Kidney (tissue), 14 donors: ENCODE measurements around the gene PRR16. TPM values are rescaled to one million over a fixed set of nuclear protein-coding genes. Genes with fewer than 3 reads are reported as not detected.

Experiments
- DNase-seq, 5 donors: peaks; one replicate each; pipeline ENCODE4 v3.0.0-alpha.2; 2013 to 2020
- FAIRE-seq: peaks from 2 replicates; lab custom pipeline; 2012; peaks lifted over from hg19 to GRCh38; lab: Jason Lieb, UNC
- H3K27ac ChIP-seq, 2 donors: one replicate each; pipeline ENCODE4 v1.7.0; 2013; ENCODE audit warnings: low read depth in 2 of 2, low read length in 2 of 2, inconsistent platforms in 1 of 2
- H3K27me3 ChIP-seq: one replicate; pipeline ENCODE4 v1.7.1; 2013; ENCODE audit warnings: low read length, inconsistent platforms; ENCODE audit not compliant: control insufficient read depth, insufficient read depth
- H3K36me3 ChIP-seq, 3 donors: one replicate each; pipeline versions ENCODE4 v1.7.0 to v1.7.1; 2013; ENCODE audit warnings: low read length in 3 of 3, control low read depth in 1 of 3, inconsistent platforms in 1 of 3; ENCODE audit not compliant: insufficient read depth in 3 of 3, control insufficient read depth in 2 of 3
- H3K4me1 ChIP-seq, 3 donors: one replicate each; pipeline versions ENCODE4 v1.7.0 to v1.7.1; 2013; ENCODE audit warnings: low read length in 3 of 3, inconsistent platforms in 1 of 3, low read depth in 1 of 3; ENCODE audit not compliant: control insufficient read depth in 2 of 3, insufficient read depth in 2 of 3
- H3K4me3 ChIP-seq, 3 donors: one replicate each; pipeline versions ENCODE4 v1.7.0 to v1.8.1; 2013; ENCODE audit warnings: low read length in 3 of 3, control low read depth in 1 of 3, inconsistent platforms in 1 of 3
- H3K9ac ChIP-seq, 3 donors: one replicate each; pipeline versions ENCODE4 v1.7.0 to v1.7.1; 2013; ENCODE audit warnings: low read length in 3 of 3, control low read depth in 1 of 3, inconsistent platforms in 1 of 3
- H3K9me3 ChIP-seq, 3 donors: one replicate each; pipeline versions ENCODE4 v1.7.0 to v1.7.1; 2013; ENCODE audit warnings: low read length in 3 of 3, control low read depth in 1 of 3, inconsistent platforms in 1 of 3; ENCODE audit not compliant: control insufficient read depth in 2 of 3, insufficient read depth in 1 of 3
- intact Hi-C: fragments of 100-400 bp; cut with DNase I; formaldehyde crosslinking; loops from one replicate; pipeline ENCODE4 v1.11.1; 2022
- polyA plus RNA-seq: library from polyadenylated mRNA; stranded (reverse); fragments of 350-450 nt; fragmentation: Illumina TruSeq; extraction: RNeasy Lipid Tissue Mini Kit (QIAGEN cat#74804); gene quantifications from one replicate; pipeline ENCODE4 v1.2.3, GENCODE V29; 2014; ENCODE audit warnings: low read depth, low replicate concordance; ENCODE audit not compliant: insufficient read depth
- total RNA-seq: library from RNA; stranded (reverse); fragmentation: NEBNext Ultra II Directional; extraction: Animal tissue kit (Norgen Biotek cat#: 25700); gene quantifications from one replicate; pipeline ENCODE4 v1.2.1, GENCODE V29; 2021
- TF ChIP-seq, protein P1 (sequence below): IDR thresholded peaks from 3 replicates; pipeline ENCODE4 v1.5.1; 2012; ENCODE audit warnings: mild to moderate bottlenecking, moderate library complexity, borderline replicate concordance; ENCODE audit not compliant: insufficient read depth; ENCODE audit errors: extremely low read depth
- donor health status: control.
- donor health status: control.
- donor health status: control.
- donor health status: control.
- donor health status: control.
- donor health status: DM: yes; HTN: yes; CAD: no.
- donor health status: Normal renal cell carcinoma (clear cell type).

Gene PRR16
- total and polyA plus RNA-seq, 2 donors from 2014 or later, result 2.4 to 3.6 TPM

DNA sequence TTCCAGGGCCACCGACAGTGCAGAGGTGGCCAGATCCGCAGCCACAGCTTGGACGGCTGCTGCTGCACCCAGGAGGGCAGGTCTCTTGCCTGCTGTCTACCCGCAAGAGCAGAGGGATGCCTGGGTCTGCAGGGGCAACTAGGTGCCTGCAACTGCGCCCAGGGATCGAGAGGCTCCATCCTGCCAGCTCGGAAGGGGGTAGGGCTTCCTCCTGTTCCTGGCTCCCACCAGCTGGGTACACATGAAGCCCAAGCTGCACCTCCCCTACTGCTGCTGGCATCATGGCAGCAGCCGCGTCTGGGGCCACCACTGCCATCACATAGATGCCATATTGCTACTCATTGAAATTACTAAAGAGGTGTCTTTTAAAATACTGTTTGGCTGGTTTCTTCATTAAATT lies 12.7 kb upstream of the PRR16 start:
- Histone ChIP-seq H3K4me1 (peaks cover 0 to 3% (median 0%) of the 10 kb centered on the region in 3 donors), H3K9ac (no peak overlapping the region), H3K27ac (no peak overlapping the region), H3K4me3 (no peak overlapping the region), H3K9me3 (no peaks in the 10 kb centered on the region), H3K27me3 (no peaks in the 10 kb centered on the region), H3K36me3 (no peaks in the 10 kb centered on the region)
- FAIRE-seq, result no peak
- intact Hi-C loops, result no loop called here
- no peak for DNase-seq
- TF ChIP-seq, protein P1, sequence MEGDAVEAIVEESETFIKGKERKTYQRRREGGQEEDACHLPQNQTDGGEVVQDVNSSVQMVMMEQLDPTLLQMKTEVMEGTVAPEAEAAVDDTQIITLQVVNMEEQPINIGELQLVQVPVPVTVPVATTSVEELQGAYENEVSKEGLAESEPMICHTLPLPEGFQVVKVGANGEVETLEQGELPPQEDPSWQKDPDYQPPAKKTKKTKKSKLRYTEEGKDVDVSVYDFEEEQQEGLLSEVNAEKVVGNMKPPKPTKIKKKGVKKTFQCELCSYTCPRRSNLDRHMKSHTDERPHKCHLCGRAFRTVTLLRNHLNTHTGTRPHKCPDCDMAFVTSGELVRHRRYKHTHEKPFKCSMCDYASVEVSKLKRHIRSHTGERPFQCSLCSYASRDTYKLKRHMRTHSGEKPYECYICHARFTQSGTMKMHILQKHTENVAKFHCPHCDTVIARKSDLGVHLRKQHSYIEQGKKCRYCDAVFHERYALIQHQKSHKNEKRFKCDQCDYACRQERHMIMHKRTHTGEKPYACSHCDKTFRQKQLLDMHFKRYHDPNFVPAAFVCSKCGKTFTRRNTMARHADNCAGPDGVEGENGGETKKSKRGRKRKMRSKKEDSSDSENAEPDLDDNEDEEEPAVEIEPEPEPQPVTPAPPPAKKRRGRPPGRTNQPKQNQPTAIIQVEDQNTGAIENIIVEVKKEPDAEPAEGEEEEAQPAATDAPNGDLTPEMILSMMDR, result no peak

DNA sequence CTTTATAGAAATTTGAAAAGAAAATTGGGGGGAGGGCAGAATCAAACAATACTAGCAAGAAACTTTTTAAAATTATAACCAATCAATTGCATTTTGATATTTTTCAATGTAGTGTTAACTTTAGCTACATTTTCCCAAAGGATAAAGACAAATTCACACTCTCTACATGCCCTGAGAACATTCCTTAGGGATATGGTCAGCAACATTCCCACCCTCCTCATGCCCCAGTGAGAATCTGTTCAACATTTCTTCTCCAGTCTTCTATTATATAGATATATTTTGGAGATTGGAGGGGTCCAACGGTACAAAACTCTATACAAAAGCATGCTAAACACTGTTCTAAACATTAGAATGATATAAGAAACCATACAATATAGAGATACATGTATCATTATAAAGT lies 11.6 kb upstream of the PRR16 start:
- intact Hi-C loops, result no loop called here
- DNase-seq, result no peak

DNA sequence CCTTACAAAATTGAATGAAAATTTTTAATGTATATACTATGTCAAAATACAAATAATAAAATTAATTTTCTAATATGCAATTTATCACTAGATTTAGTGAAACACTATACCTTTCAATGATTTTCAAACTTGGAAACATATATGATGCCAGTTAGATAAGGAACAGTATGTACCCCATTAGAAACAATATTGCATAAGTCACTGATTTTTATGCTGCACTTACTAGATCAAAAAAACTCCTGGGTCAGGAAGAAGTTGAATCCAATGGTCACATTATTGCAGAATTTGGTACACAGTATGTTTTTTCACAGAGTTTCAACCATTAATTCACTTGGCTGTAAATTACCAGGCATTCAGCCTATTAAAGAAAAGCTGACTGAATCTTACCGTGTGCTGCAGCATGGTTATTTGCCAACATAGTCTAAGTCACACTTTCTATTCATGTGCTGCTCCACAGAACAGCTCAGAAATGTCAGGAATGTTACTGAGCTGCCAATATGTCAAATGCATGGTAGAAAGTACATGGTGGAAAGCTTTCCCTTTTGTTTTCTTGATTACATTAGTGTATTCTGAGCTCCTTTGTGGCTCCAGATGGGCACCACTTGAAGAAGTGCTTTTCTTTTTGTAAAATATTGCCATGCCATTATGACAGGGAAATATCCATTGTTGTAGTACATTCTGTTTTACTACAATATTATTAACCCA lies 9.9 kb upstream of the PRR16 start:
- DNase-seq (peak in 2 of 5 donors; percentile 52 to 68), FAIRE-seq (peak; percentile 13)
- Histone ChIP-seq H3K4me1 (peaks cover 0 to 3% (median 0%) of the 10 kb centered on the region in 3 donors), H3K4me3 (no peak overlapping the region), H3K27ac (no peak overlapping the region), H3K27me3 (no peaks in the 10 kb centered on the region), H3K36me3 (no peaks in the 10 kb centered on the region), H3K9ac (no peak overlapping the region), H3K9me3 (no peaks in the 10 kb centered on the region)
- TF ChIP-seq, protein P1, result no peak
- intact Hi-C loops, result no loop called here

More for the DNA sequence above, 11.6 kb upstream of the PRR16 start:
- no peaks in the 10 kb centered on the region for H3K27me3 ChIP-seq
- no peak for FAIRE-seq
- H3K4me3 ChIP-seq, result no peak overlapping the region
- TF ChIP-seq, protein P1, result no peak
- peaks cover 0 to 3% (median 0%) of the 10 kb centered on the region in 3 donors for H3K4me1 ChIP-seq
- H3K27ac ChIP-seq, result no peak overlapping the region
- no peak overlapping the region for H3K9ac ChIP-seq
- H3K36me3 ChIP-seq, result no peaks in the 10 kb centered on the region
- no peaks in the 10 kb centered on the region for H3K9me3 ChIP-seq
